ENCODE results near the gene TGIF1. TPM values are rescaled to one million over a fixed set of nuclear protein-coding genes. Genes with fewer than 3 reads are reported as not detected.

The TGIF1 gene
- total RNA-seq, 4 donors from 2014 or later: 48.2 to 142 (median 64.0) TPM

DNA sequence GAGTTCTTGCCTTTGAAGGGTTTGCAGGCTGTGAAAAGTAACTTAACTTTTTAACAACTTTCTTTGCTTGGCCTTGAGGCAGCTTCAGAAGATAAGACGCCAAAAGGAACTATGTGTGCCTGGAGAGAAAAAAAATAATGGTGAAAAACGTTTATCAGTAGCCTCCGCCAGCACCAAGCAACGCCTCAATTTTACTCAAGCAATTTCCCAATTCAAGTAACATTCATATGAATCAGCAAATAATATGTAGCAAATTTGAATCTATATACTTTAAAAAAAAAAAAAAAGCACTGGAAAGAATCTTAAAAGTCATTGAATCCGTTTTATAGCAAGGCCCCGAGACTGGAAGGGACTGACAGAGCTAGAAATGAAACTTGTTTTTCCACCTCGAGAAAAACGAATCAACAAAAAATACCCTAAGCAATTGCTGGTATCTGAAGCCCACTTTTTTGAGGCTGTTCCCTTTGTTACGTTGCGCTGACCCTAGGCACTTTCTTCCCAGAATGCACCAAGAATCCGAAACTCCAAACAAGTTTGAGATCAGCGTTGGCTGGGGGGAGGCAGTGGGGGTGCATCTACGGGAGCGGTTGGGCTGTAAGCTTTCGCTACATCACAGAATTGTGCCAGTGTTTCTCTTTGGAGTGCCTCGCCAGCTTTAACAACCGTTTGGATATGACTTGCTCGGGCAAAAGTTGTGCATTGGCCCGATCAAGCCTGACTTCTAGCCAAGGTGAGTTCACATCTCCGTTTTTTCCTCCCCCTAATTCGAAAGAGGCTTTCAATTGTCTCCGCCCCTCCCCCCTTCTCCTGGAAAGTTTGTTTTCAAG, 2.7 kb upstream of the TGIF1 start:
- Histone ChIP-seq H3K27me3 (no peaks in the 10 kb centered on the region), H3K4me1 (peaks cover 9 to 15% (median 12%) of the 10 kb centered on the region in 4 donors), H3K4me3 (peak overlapping the region; percentile 69 to 96 (median 90)), H3K27ac (replicated peaks in 1 of 4) (peak overlapping the region; percentile 98 to 100 (median 98)), H3K36me3 (no peaks in the 10 kb centered on the region), H3K9me3 (no peaks in the 10 kb centered on the region)
- DNase-seq (ENCODE audit: extremely low spot score): no peak
- TF ChIP-seq, protein P1, sequence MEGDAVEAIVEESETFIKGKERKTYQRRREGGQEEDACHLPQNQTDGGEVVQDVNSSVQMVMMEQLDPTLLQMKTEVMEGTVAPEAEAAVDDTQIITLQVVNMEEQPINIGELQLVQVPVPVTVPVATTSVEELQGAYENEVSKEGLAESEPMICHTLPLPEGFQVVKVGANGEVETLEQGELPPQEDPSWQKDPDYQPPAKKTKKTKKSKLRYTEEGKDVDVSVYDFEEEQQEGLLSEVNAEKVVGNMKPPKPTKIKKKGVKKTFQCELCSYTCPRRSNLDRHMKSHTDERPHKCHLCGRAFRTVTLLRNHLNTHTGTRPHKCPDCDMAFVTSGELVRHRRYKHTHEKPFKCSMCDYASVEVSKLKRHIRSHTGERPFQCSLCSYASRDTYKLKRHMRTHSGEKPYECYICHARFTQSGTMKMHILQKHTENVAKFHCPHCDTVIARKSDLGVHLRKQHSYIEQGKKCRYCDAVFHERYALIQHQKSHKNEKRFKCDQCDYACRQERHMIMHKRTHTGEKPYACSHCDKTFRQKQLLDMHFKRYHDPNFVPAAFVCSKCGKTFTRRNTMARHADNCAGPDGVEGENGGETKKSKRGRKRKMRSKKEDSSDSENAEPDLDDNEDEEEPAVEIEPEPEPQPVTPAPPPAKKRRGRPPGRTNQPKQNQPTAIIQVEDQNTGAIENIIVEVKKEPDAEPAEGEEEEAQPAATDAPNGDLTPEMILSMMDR (IDR thresholded peaks at IDR 0.05): no peak
- peak in 1 of 2 donors; percentile 45 for TF ChIP-seq POLR2AphosphoS5 (IDR thresholded peaks at IDR 0.05)
- WGBS: 3% methylated on average over 22 of the region's 22 CpGs
- intact Hi-C loops (cut with DNase I): loop anchor here (10.0 kb wide), 2 partner anchors 102 to 792 kb away; partner anchors contain the start of gene SMCHD1

DNA sequence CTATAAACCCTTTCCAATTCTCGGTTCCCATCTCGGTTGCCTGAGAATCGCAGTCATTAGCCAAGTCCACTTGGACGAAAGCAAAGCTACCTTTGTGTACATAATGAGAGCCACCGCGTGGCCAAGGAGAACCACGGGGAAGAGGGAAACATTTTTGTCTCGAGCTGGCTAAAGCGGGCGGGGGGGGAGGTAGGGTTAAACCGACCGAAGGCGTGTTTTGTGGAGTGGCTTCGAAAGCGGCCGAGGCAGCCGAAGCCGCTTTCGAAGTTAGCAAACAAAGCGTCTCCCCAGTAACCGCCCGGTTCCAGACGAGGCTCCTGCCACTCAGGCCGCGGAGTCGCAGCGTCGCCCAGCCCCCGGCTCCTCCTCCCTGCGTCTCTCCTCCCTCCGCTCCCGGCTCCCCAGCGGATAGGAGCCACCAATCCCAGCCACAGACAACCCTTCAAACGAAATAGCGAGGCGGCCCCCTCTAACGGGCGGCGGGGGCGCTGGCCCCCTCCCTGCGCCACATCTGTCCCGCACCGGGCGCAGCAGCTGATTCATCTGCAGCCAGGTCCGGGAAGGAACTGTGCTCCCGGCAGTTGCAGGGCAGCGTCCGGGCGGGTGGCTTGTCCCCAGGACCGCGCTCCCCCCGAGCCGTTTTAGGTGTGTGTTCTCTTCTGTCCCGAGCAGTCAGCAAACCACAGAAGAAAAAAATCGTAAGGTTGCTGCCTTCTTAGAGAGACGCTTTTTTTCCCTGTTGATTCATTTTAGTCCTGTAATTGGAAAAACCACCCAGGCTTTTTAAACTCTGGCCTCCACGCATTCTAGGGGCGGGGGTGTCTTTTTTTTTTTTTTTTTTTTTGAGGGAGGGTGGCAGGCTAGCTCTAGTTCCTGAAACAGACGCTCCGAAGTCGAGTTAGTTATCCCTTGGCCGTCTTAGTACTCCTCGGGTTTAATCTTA, 1.8 kb upstream of the TGIF1 start:
- no peaks in the 10 kb centered on the region for H3K27me3 ChIP-seq
- H3K9me3 ChIP-seq: no peaks in the 10 kb centered on the region
- peak overlapping the region; percentile 98 to 100 (median 98) for H3K27ac ChIP-seq (replicated peaks in 1 of 4)
- intact Hi-C loops (cut with DNase I): loop anchor here (10.0 kb wide), 2 partner anchors 103 to 793 kb away; partner anchors contain the start of gene SMCHD1
- WGBS: under 1% methylated on average over 46 of the region's 63 CpGs
- peaks cover 14 to 23% (median 19%) of the 10 kb centered on the region in 4 donors for H3K4me1 ChIP-seq
- TF ChIP-seq EP300 (IDR thresholded peaks at IDR 0.05): peak; percentile 26
- peak; percentile 92 for TF ChIP-seq POLR2A (IDR thresholded peaks at IDR 0.05; ENCODE audit: low read depth)
- TF ChIP-seq, protein P1 (IDR thresholded peaks at IDR 0.05): no peak
- peak in 1 of 2 donors; percentile 93 for TF ChIP-seq POLR2AphosphoS5 (IDR thresholded peaks at IDR 0.05)
- peak; percentile 98 for DNase-seq (ENCODE audit: extremely low spot score)
- H3K36me3 ChIP-seq: no peaks in the 10 kb centered on the region
- H3K4me3 ChIP-seq: peak overlapping the region; percentile 69 to 96 (median 90)

DNA sequence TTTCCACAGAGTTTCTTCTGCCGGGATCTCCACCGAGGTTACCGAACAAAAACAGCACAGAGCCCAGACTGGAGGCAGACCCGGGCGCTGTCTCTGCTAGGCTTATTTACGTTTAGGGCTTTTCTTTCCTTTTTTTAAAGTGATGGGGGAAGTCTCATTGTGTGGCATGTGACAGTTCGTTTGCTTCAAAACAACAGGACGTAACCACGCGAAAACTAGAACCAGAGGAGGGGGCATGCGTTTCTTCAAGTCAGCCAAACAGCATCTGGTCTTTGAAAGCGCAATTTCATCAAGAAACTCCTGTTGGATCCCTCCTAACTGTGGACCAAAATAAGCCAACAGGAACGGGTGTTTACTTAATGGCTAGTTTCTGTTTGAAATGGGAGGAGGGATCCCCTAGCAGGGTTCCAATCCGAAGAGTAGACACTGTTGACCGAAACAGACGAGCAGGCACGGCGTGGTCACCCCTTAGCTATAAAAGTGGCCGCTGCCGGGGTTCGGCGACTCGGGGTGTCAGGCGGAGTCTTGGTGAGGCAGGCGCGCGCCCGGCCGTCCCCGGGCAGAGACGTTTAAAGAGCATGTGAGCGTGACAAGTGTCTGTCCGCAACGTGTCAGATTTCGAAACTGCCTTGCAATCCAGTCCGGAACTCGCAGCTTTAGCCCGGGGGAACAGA, 997 bp upstream of the TGIF1 start:
- no peaks in the 10 kb centered on the region for H3K9me3 ChIP-seq
- TF ChIP-seq POLR2A (IDR thresholded peaks at IDR 0.05; ENCODE audit: low read depth): peak; percentile 94
- peak in 1 of 2 donors; percentile 80 for TF ChIP-seq POLR2AphosphoS5 (IDR thresholded peaks at IDR 0.05)
- TF ChIP-seq, protein P1 (IDR thresholded peaks at IDR 0.05): no peak
- no peak for TF ChIP-seq EP300 (IDR thresholded peaks at IDR 0.05)
- intact Hi-C loops (cut with DNase I): loop anchor here (10.0 kb wide), 2 partner anchors 104 to 794 kb away; partner anchors contain the start of gene SMCHD1
- no peaks in the 10 kb centered on the region for H3K36me3 ChIP-seq
- peak overlapping the region; percentile 69 to 96 (median 90) for H3K4me3 ChIP-seq
- peak overlapping the region; percentile 98 to 100 (median 98) for H3K27ac ChIP-seq (replicated peaks in 1 of 4)
- no peaks in the 10 kb centered on the region for H3K27me3 ChIP-seq
- 1% methylated on average over 30 of the region's 38 CpGs for WGBS
- DNase-seq (ENCODE audit: extremely low spot score): peak; percentile 92
- peaks cover 21 to 31% (median 26%) of the 10 kb centered on the region in 4 donors for H3K4me1 ChIP-seq

DNA sequence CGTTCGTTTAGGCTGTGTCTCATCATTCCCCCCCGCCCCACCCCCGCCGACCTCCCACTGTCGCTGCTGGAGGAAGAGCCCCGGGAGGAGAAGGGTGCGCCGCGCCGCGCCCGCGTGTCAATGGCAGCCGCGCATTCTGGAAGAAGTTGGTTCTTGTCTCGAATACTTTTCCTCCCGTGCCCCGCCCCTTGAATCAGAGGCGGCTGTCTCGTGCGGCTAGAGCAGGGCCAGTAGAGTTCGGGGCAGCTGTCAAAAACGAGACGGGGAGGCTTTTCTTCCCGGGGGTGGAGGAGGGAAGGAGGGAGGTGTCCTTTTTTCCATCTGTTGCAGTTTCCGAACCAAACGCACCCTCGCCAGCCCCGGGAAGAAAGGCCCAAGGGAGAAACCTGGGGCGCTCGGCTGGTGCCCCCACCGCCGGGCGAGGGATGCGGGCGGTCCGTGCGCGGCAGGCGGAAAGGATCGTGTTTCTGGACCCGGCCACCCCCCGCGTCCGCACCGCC, 410 bp upstream of the TGIF1 start:
- H3K4me3 ChIP-seq: peak overlapping the region; percentile 69 to 96 (median 90)
- H3K36me3 ChIP-seq: no peaks in the 10 kb centered on the region
- peak overlapping the region; percentile 98 to 100 (median 98) for H3K27ac ChIP-seq (replicated peaks in 1 of 4)
- no peaks in the 10 kb centered on the region for H3K9me3 ChIP-seq
- no peaks in the 10 kb centered on the region for H3K27me3 ChIP-seq
- peak in 1 of 2 donors; percentile 6 for TF ChIP-seq POLR2AphosphoS5 (IDR thresholded peaks at IDR 0.05)
- TF ChIP-seq, protein P1 (IDR thresholded peaks at IDR 0.05): no peak
- TF ChIP-seq POLR2A (IDR thresholded peaks at IDR 0.05; ENCODE audit: low read depth): peak; percentile 56
- no peak for TF ChIP-seq EP300 (IDR thresholded peaks at IDR 0.05)
- DNase-seq (ENCODE audit: extremely low spot score): peak; percentile 97
- H3K4me1 ChIP-seq: peaks cover 24 to 37% (median 28%) of the 10 kb centered on the region in 4 donors
- 0% methylated on average over 13 of the region's 47 CpGs for whole genome bisulfite sequencing
- intact Hi-C loops (cut with DNase I): loop anchor here (2.0 to 10.0 kb wide), 4 partner anchors 105 to 795 kb away; partner anchors contain the start of genes MYL12B and SMCHD1
